Common myeloid progenitor, CD34-positive (primary cell): ENCODE results near the gene ABCD1.

Experiments
- CTCF ChIA-PET: fragments of 350-600 bp; sonication (Branson Sonifier 250); formaldehyde crosslinking; loops from one replicate; lab custom pipeline; 2021; ENCODE audit warnings: antibody characterized with exemption; lab: Charles Lee
- POLR2A ChIA-PET: fragments of 350-600 bp; sonication (Branson Sonifier 250); formaldehyde crosslinking; loops from one replicate; lab custom pipeline; 2021; ENCODE audit warnings: antibody characterized with exemption; lab: Charles Lee
- DNase-seq, 3 donors: peaks; one replicate each; pipeline versions ENCODE4 v3.0.0 to v3.0.0-alpha.2; 2013
- H3K27ac ChIP-seq, 2 experiments: 1 replicate in 1 of 2; 2 replicates in 1 of 2; pipeline ENCODE4 v1.7.0; 2013; ENCODE audit warnings: inconsistent platforms in 2 of 2, low read length in 2 of 2, mild to moderate bottlenecking in 2 of 2, low read depth in 1 of 2, moderate library complexity in 1 of 2; ENCODE audit not compliant: severe bottlenecking in 2 of 2, insufficient read depth in 1 of 2, poor library complexity in 1 of 2
- H3K27me3 ChIP-seq, 5 experiments: replicated peaks in 2 of 5; 1 replicate in 3 of 5; 2 replicates in 2 of 5; pipeline versions ENCODE4 v1.6.1 to v1.7.0; 2013; ENCODE audit warnings: low read length in 4 of 5, mild to moderate bottlenecking in 2 of 5, moderate library complexity in 2 of 5, inconsistent platforms in 1 of 5; ENCODE audit not compliant: insufficient read depth in 5 of 5, control insufficient read depth in 4 of 5
- H3K36me3 ChIP-seq, 4 experiments: 1 replicate in 2 of 4; 2 replicates in 2 of 4; pipeline versions ENCODE4 v1.6.1 to v1.7.0; 2013; ENCODE audit warnings: low read length in 3 of 4, control low read depth in 1 of 4, mild to moderate bottlenecking in 1 of 4; ENCODE audit not compliant: control insufficient read depth in 4 of 4, insufficient read depth in 4 of 4
- H3K4me1 ChIP-seq, 4 experiments: 1 replicate in 3 of 4; 2 replicates in 1 of 4; pipeline versions ENCODE4 v1.6.1 to v1.7.1; 2013; ENCODE audit warnings: low read length in 3 of 4, mild to moderate bottlenecking in 3 of 4, control low read depth in 1 of 4, inconsistent platforms in 1 of 4, moderate library complexity in 1 of 4; ENCODE audit not compliant: control insufficient read depth in 4 of 4, insufficient read depth in 4 of 4; ENCODE audit errors: control extremely low read depth in 1 of 4
- H3K4me3 ChIP-seq, 7 experiments: 1 replicate in 4 of 7; 2 replicates in 3 of 7; pipeline versions ENCODE4 v1.5.1 to v1.7.0; 2013; ENCODE audit warnings: mild to moderate bottlenecking in 7 of 7, low read length in 6 of 7, moderate library complexity in 6 of 7, inconsistent platforms in 2 of 7, low read depth in 2 of 7, control low read depth in 1 of 7; ENCODE audit not compliant: insufficient read depth in 4 of 7, control insufficient read depth in 1 of 7; ENCODE audit errors: extremely low read depth in 1 of 7
- H3K9me3 ChIP-seq, 5 experiments: 1 replicate in 4 of 5; 2 replicates in 1 of 5; pipeline versions ENCODE4 v1.6.1 to v1.7.1; 2013; ENCODE audit warnings: low read length in 4 of 5, mild to moderate bottlenecking in 2 of 5, inconsistent platforms in 1 of 5, low read depth in 1 of 5, moderate library complexity in 1 of 5; ENCODE audit not compliant: control insufficient read depth in 4 of 5, insufficient read depth in 2 of 5; ENCODE audit errors: control extremely low read depth in 1 of 5
- WGBS: methylation state at CpG from one replicate; pipeline ENCODE4 v1.1.5; 2013; ENCODE audit not compliant: insufficient coverage; 5-methylcytosine and 5-hydroxymethylcytosine counted together

Gene ABCD1

DNA sequence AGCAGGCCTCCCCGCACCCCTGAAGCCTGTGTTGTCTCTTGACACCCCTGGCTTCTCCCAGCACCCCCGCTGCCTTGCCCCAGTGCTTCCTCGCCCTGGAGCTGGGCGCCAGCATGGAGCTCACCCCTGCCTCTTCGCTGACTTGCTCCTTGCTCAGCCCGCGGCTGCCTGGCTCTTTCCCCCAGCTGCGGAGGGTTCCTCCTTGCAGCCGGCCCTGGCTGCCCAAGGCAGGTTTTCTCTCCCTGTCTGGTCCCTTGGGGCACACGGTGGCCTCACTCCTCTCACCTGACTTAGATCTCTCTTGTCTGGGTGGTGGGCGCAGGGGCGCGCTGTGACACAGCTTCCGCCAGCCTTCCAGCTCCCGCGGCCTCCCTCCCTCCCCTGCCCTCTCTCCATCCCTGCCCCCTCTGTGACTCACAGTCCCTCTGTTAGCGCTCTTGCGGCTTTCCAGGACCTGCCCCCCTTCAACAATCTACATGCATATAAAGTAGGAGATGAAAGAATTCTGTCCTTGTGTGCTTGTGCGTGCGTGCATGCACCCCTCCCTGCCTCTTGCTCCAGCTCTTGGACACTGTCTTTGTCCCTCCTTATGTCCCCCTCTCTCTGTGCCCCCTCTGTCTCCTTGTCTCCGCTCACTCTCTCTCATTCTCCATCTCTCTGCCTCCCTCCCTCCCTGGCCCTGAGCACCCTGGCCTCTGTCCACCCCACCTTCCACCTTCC, 41.6 kb downstream of the ABCD1 start:
- peak overlapping the region in 1 of 7 experiments; percentile 33 for H3K4me3 ChIP-seq
- H3K9me3 ChIP-seq: no peaks in the 10 kb centered on the region
- no peaks in the 10 kb centered on the region for H3K36me3 ChIP-seq
- DNase-seq: peak; percentile 50 to 84 (median 77)
- POLR2A ChIA-PET: no interaction called here
- H3K4me1 ChIP-seq: peaks cover 0 to 33% (median 25%) of the 10 kb centered on the region in 4 experiments
- H3K27ac ChIP-seq: peak overlapping the region in 1 of 2 experiments; percentile 58
- WGBS: 55% methylated on average over 12 of the region's 21 CpGs
- H3K27me3 ChIP-seq: peaks cover 0 to 3% (median 0%) of the 10 kb centered on the region in 5 experiments
- CTCF ChIA-PET: interaction anchor here (0.9 to 1.9 kb wide), 5 partner anchors 12 to 186 kb away, joined by 3 to 5 read pairs (median 3); no protein-coding TSS in a partner anchor

DNA sequence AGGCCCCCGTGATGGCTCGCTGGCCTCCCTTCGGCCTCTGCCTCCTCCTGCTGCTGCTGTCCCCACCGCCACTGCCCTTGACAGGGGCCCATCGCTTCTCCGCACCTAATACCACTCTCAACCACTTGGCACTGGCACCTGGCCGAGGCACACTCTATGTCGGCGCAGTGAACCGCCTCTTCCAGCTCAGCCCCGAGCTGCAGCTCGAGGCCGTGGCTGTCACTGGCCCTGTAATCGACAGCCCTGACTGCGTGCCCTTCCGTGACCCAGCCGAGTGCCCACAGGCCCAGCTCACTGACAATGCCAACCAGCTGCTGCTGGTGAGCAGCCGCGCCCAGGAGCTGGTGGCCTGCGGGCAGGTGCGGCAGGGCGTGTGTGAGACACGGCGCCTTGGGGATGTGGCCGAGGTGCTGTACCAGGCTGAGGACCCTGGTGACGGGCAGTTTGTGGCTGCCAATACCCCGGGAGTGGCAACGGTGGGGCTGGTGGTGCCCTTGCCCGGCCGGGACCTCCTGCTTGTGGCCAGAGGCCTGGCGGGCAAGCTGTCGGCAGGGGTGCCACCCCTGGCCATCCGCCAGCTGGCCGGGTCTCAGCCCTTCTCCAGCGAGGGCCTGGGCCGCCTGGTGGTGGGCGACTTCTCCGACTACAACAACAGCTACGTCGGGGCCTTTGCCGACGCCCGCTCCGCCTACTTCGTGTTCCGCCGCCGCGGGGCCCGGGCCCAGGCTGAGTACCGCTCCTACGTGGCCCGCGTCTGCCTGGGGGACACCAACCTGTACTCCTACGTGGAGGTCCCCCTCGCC, 42.4 kb downstream of the ABCD1 start:
- Histone ChIP-seq H3K4me1 (peaks cover 0 to 33% (median 25%) of the 10 kb centered on the region in 4 experiments), H3K36me3 (no peaks in the 10 kb centered on the region), H3K27me3 (no peaks in the 10 kb centered on the region), H3K4me3 (no peak overlapping the region), H3K27ac (no peak overlapping the region), H3K9me3 (no peaks in the 10 kb centered on the region)
- ChIA-PET CTCF (interaction anchor here (0.9 to 1.8 kb wide), 4 partner anchors 11 to 156 kb away, joined by 3 to 5 read pairs (median 3); no protein-coding TSS in a partner anchor), POLR2A (no interaction called here)
- 87% methylated on average over 55 of the region's 56 CpGs for WGBS
- DNase-seq: no peak

DNA sequence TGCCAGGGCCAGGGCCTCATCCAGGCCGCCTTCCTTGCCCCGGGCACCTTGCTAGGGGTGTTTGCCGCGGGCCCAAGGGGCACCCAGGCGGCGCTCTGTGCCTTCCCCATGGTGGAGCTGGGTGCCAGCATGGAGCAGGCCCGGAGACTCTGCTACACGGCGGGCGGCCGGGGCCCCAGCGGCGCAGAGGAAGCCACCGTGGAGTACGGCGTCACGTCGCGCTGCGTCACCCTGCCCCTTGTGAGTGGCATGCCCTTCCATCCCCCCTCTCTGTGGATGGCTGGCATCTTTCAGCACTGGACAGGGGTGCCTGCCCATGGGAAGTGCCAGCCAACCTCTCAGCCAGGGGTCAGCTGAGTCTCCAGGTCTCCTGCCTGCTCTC, 43.0 kb downstream of the ABCD1 start:
- ChIA-PET POLR2A (interaction anchor here (0.5 kb wide), 1 partner anchor 8 kb away, joined by 3 read pairs; no protein-coding TSS in a partner anchor), CTCF (interaction anchor here (1.0 to 1.1 kb wide), 3 partner anchors 11 to 12 kb away, joined by 3 to 4 read pairs (median 3); no protein-coding TSS in a partner anchor)
- no peaks in the 10 kb centered on the region for H3K36me3 ChIP-seq

DNA sequence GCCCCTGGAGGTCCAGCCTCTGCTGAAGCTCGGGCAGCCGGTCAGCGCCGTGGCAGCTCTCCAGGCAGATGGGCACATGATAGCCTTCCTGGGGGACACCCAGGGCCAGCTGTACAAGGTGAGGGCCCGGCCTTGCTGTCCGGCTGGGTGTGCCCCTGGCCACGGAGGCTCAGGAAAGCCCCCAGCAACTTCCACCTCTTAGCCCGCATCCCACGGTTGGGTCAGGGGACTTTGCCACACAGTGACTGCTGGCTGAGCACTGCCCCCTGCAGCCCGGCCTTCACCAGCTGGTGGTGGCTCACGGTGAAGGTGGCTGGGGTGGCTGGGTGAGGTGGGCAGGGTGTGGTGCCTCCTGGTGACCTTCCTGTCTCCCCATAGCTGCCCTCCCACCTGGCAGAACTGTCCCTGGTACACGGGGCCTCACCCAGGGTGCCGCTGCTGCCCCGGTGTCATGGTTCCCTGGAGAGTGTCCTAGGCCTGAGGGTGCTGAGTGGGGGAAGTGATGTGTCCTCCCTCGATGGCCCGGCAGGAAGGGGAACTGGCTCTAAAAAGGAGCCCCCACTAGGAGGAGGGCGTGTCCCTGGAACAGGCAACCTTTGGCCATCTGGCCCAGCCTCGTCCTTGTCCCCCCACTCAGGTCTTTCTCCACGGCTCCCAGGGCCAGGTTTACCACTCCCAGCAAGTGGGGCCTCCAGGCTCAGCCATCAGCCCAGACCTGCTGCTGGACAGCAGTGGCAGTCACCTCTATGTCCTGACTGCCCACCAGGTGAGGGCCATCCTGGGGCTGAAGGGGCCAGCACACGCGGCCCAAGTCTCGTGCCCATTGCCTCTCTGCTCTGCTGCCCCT, 43.9 kb downstream of the ABCD1 start:
- WGBS: 78% methylated on average over 19 of the region's 22 CpGs
- no peaks in the 10 kb centered on the region for H3K36me3 ChIP-seq
- CTCF ChIA-PET: interaction anchor here (1.0 to 1.1 kb wide), 3 partner anchors 10 to 19 kb away, joined by 3 to 4 read pairs (median 3); no protein-coding TSS in a partner anchor
- H3K27ac ChIP-seq: no peak overlapping the region
- H3K4me1 ChIP-seq: peaks cover 0 to 33% (median 25%) of the 10 kb centered on the region in 4 experiments
- H3K9me3 ChIP-seq: no peaks in the 10 kb centered on the region
- H3K27me3 ChIP-seq: no peaks in the 10 kb centered on the region
- POLR2A ChIA-PET: no interaction called here
- H3K4me3 ChIP-seq: no peak overlapping the region
- DNase-seq: peak in 1 of 3 donors; percentile 11

More for the DNA sequence above, 43.0 kb downstream of the ABCD1 start:
- H3K27me3 ChIP-seq: no peaks in the 10 kb centered on the region
- DNase-seq: no peak
- peaks cover 0 to 33% (median 25%) of the 10 kb centered on the region in 4 experiments for H3K4me1 ChIP-seq
- H3K9me3 ChIP-seq: no peaks in the 10 kb centered on the region
- H3K27ac ChIP-seq: no peak overlapping the region
- 95% methylated on average over 18 of the region's 20 CpGs for WGBS
- H3K4me3 ChIP-seq: no peak overlapping the region

DNA sequence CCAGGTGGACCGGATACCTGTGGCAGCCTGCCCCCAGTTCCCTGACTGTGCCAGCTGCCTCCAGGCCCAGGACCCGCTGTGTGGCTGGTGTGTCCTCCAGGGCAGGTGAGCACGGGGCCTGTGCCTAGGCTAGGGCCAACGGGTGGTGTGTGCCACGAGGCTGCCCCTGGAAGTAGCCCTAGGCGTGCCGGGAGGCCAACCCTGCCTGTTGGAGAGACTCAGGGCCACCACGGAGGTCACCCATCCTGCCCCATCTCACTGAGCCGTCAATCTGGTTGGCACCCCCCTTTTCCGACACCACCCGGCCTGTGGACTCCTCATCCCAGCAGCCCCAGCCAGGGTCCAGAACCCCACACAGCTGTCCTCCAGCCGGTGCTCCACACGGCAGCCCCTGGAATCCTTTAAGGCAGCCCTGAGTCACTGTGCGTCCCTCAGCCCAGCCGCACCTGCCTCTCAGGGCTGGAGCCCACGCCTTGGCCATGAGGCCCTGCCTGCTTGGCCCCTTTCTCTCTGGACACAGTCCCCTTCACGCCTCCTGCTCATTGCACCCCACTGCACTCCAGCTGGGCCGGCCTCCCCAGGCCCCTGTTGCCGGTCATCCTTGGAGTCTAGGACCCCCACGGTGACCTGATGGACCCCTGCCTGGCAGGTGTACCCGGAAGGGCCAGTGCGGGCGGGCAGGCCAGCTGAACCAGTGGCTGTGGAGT, 44.7 kb downstream of the ABCD1 start:
- DNase-seq: no peak
- Histone ChIP-seq H3K27me3 (no peaks in the 10 kb centered on the region), H3K4me3 (no peak overlapping the region), H3K27ac (no peak overlapping the region), H3K4me1 (peaks cover 0 to 30% (median 25%) of the 10 kb centered on the region in 4 experiments), H3K9me3 (no peaks in the 10 kb centered on the region), H3K36me3 (no peaks in the 10 kb centered on the region)
- ChIA-PET CTCF (no interaction called here), POLR2A (no interaction called here)
- 88% methylated on average over 19 of the region's 23 CpGs for WGBS

DNA sequence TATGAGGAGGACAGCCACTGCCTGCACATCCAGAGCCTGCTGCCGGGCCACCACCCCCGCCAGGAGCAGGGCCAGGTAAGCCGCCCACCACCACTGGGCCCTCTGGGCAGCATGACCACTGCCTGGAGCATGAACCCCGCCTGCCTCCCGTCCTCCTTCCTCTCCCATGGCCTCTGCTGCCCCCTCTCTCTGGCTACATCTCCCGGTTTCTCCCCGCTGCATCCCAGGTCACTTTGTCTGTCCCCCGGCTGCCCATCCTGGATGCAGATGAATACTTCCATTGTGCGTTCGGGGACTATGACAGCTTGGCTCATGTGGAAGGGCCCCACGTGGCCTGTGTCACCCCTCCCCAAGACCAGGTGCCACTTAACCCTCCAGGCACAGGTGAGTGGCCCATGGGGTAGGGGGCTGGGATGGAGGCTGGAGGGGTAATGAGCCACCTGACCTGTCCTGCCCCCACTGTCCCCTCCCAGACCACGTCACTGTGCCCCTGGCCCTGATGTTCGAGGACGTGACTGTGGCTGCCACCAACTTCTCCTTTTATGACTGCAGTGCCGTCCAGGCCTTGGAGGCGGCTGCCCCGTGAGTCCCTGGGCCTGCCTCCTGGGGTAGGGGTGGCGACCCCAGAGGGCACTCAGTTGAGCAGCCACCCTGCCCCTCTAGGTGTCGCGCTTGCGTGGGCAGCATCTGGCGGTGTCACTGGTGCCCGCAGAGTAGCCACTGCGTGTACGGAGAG, 45.4 kb downstream of the ABCD1 start:
- POLR2A ChIA-PET: no interaction called here
- CTCF ChIA-PET: no interaction called here
- no peak overlapping the region for H3K4me3 ChIP-seq

More for the DNA sequence above, 45.4 kb downstream of the ABCD1 start:
- H3K36me3 ChIP-seq: no peaks in the 10 kb centered on the region
- no peak overlapping the region for H3K27ac ChIP-seq
- H3K4me1 ChIP-seq: peaks cover 0 to 29% (median 23%) of the 10 kb centered on the region in 4 experiments
- H3K9me3 ChIP-seq: no peaks in the 10 kb centered on the region
- no peak for DNase-seq
- WGBS: 89% methylated on average over 24 of the region's 25 CpGs
- H3K27me3 ChIP-seq: no peaks in the 10 kb centered on the region
